Dendritic cell treated with granulocyte-macrophage colony-stimulating factor and Interleukin-4, amounts not matched to agents 40 ng/mL and 50 ng/mL, for 4 days (primary cell): Measurements from ENCODE around the gene TEKT2.
A peak's percentile ranks its signal among the peaks of the same experiment; 100 is the strongest.

Experiments
- H3K27ac Mint-ChIP-seq: one replicate; pipeline ENCODE4 v1.8.0; 2022; ENCODE audit warnings: mild to moderate bottlenecking, mixed read lengths
- H3K27me3 Mint-ChIP-seq: one replicate; pipeline ENCODE4 v1.8.0; 2022; ENCODE audit warnings: mild to moderate bottlenecking, mixed read lengths
- H3K36me3 Mint-ChIP-seq: one replicate; pipeline ENCODE4 v1.8.0; 2022; ENCODE audit warnings: low read depth, mixed read lengths
- H3K4me1 Mint-ChIP-seq: one replicate; pipeline ENCODE4 v1.8.0; 2022; ENCODE audit warnings: low read depth, mixed read lengths
- H3K4me3 Mint-ChIP-seq: one replicate; pipeline ENCODE4 v1.8.0; 2022; ENCODE audit warnings: mild to moderate bottlenecking, moderate library complexity, mixed read lengths
- H3K9me3 Mint-ChIP-seq: one replicate; pipeline ENCODE4 v1.8.0; 2022; ENCODE audit warnings: mixed read lengths
- intact Hi-C: fragments of 100-400 bp; cut with micrococcal nuclease; formaldehyde crosslinking; loops from one replicate; pipeline ENCODE4 v1.15.0; 2022

Gene TEKT2

GRCh38 chr1:36083635-36084496 is at the start of gene TEKT2:
Gene TEKT2, plus strand, starts transcription at chr1:36084094. Its CDS starts 828 bp downstream, at chr1:36084922.
- Mint-ChIP-seq H3K36me3 (peaks cover 3% of the 10 kb centered on the region), H3K9me3 (no peaks in the 10 kb centered on the region), H3K27ac (peak within 1 kb of the TSS; percentile 34), H3K4me1 (no peaks in the 10 kb centered on the region), H3K4me3 (peak within 1 kb of the TSS; percentile 71), H3K27me3 (peaks cover 30% of the 10 kb centered on the region)
- intact Hi-C loops: loop anchor here (10.0 kb wide), 1 partner anchor 149 kb away; the partner anchor contains the start of gene AGO3

GRCh38 chr1:36034692-36035091 is 49.2 kb upstream of the TEKT2 start:
- H3K4me1 Mint-ChIP-seq: peaks cover 16% of the 10 kb centered on the region
- intact Hi-C loops: no loop called here
- H3K36me3 Mint-ChIP-seq: peaks cover 48% of the 10 kb centered on the region
- H3K4me3 Mint-ChIP-seq: peak overlapping the region; percentile 34
- H3K27ac Mint-ChIP-seq: peak overlapping the region; percentile 95
- H3K27me3 Mint-ChIP-seq: no peaks in the 10 kb centered on the region
- H3K9me3 Mint-ChIP-seq: no peaks in the 10 kb centered on the region

- no peaks in the 10 kb centered on the region for H3K9me3 Mint-ChIP-seq
- H3K4me1 Mint-ChIP-seq: peaks cover 16% of the 10 kb centered on the region
- no peaks in the 10 kb centered on the region for H3K27me3 Mint-ChIP-seq
- peaks cover 48% of the 10 kb centered on the region for H3K36me3 Mint-ChIP-seq
- intact Hi-C loops: no loop called here
- peak overlapping the region; percentile 95 for H3K27ac Mint-ChIP-seq
- H3K4me3 Mint-ChIP-seq: peak overlapping the region; percentile 34
These were observed 48.7 kb upstream of the TEKT2 start for GRCh38 chr1:36035154-36035553.

GRCh38 chr1:36040238-36040637 is 43.7 kb upstream of the TEKT2 start:
- no peak overlapping the region for H3K27ac Mint-ChIP-seq
- intact Hi-C loops: no loop called here
- H3K36me3 Mint-ChIP-seq: peaks cover 66% of the 10 kb centered on the region
- H3K27me3 Mint-ChIP-seq: no peaks in the 10 kb centered on the region
- H3K9me3 Mint-ChIP-seq: no peaks in the 10 kb centered on the region
- H3K4me1 Mint-ChIP-seq: peaks cover under 1% of the 10 kb centered on the region
- H3K4me3 Mint-ChIP-seq: no peak overlapping the region

GRCh38 chr1:36051821-36052220 is 32.1 kb upstream of the TEKT2 start:
- Mint-ChIP-seq H3K27ac (peak overlapping the region; percentile 60), H3K9me3 (no peaks in the 10 kb centered on the region), H3K36me3 (peaks cover 66% of the 10 kb centered on the region), H3K4me1 (peaks cover 23% of the 10 kb centered on the region), H3K4me3 (no peak overlapping the region), H3K27me3 (no peaks in the 10 kb centered on the region)
- intact Hi-C loops: no loop called here

GRCh38 chr1:36053978-36054377 is 29.9 kb upstream of the TEKT2 start:
- intact Hi-C loops: no loop called here
- no peaks in the 10 kb centered on the region for H3K27me3 Mint-ChIP-seq
- H3K27ac Mint-ChIP-seq: no peak overlapping the region
- peaks cover 23% of the 10 kb centered on the region for H3K4me1 Mint-ChIP-seq
- H3K4me3 Mint-ChIP-seq: no peak overlapping the region
- no peaks in the 10 kb centered on the region for H3K9me3 Mint-ChIP-seq
- peaks cover 45% of the 10 kb centered on the region for H3K36me3 Mint-ChIP-seq

GRCh38 chr1:36055706-36056105 is 28.2 kb upstream of the TEKT2 start:
- Mint-ChIP-seq H3K36me3 (peaks cover 35% of the 10 kb centered on the region), H3K4me3 (no peak overlapping the region), H3K27ac (no peak overlapping the region), H3K4me1 (peaks cover 23% of the 10 kb centered on the region), H3K27me3 (no peaks in the 10 kb centered on the region), H3K9me3 (no peaks in the 10 kb centered on the region)
- intact Hi-C loops: no loop called here

GRCh38 chr1:36062315-36062714 is 21.6 kb upstream of the TEKT2 start:
- H3K27me3 Mint-ChIP-seq: no peaks in the 10 kb centered on the region
- no peak overlapping the region for H3K4me3 Mint-ChIP-seq
- H3K9me3 Mint-ChIP-seq: no peaks in the 10 kb centered on the region
- peaks cover 6% of the 10 kb centered on the region for H3K36me3 Mint-ChIP-seq
- H3K27ac Mint-ChIP-seq: no peak overlapping the region
- no peaks in the 10 kb centered on the region for H3K4me1 Mint-ChIP-seq
- intact Hi-C loops: no loop called here

- H3K4me3 Mint-ChIP-seq: no peak overlapping the region
- H3K27ac Mint-ChIP-seq: no peak overlapping the region
- no peaks in the 10 kb centered on the region for H3K36me3 Mint-ChIP-seq
- intact Hi-C loops: no loop called here
- no peaks in the 10 kb centered on the region for H3K9me3 Mint-ChIP-seq
- H3K27me3 Mint-ChIP-seq: no peaks in the 10 kb centered on the region
- no peaks in the 10 kb centered on the region for H3K4me1 Mint-ChIP-seq
These were observed 16.0 kb upstream of the TEKT2 start for GRCh38 chr1:36067871-36068270.

GRCh38 chr1:36068866-36069265 is 15.0 kb upstream of the TEKT2 start:
- Mint-ChIP-seq H3K9me3 (no peaks in the 10 kb centered on the region), H3K27me3 (no peaks in the 10 kb centered on the region), H3K4me3 (no peak overlapping the region), H3K27ac (no peak overlapping the region), H3K36me3 (no peaks in the 10 kb centered on the region), H3K4me1 (peaks cover 3% of the 10 kb centered on the region)
- intact Hi-C loops: no loop called here

GRCh38 chr1:36070349-36070748 is 13.5 kb upstream of the TEKT2 start:
- H3K4me3 Mint-ChIP-seq: no peak overlapping the region
- intact Hi-C loops: no loop called here
- H3K36me3 Mint-ChIP-seq: no peaks in the 10 kb centered on the region
- H3K27me3 Mint-ChIP-seq: no peaks in the 10 kb centered on the region
- H3K4me1 Mint-ChIP-seq: peaks cover 12% of the 10 kb centered on the region
- no peaks in the 10 kb centered on the region for H3K9me3 Mint-ChIP-seq
- H3K27ac Mint-ChIP-seq: no peak overlapping the region

- H3K27ac Mint-ChIP-seq: no peak overlapping the region
- intact Hi-C loops: no loop called here
- H3K9me3 Mint-ChIP-seq: no peaks in the 10 kb centered on the region
- H3K4me3 Mint-ChIP-seq: no peak overlapping the region
- H3K36me3 Mint-ChIP-seq: no peaks in the 10 kb centered on the region
- peaks cover 8% of the 10 kb centered on the region for H3K27me3 Mint-ChIP-seq
- peaks cover 12% of the 10 kb centered on the region for H3K4me1 Mint-ChIP-seq
These were observed 6.8 kb upstream of the TEKT2 start for GRCh38 chr1:36076979-36077573.

- Mint-ChIP-seq H3K27me3 (peaks cover 30% of the 10 kb centered on the region), H3K4me3 (no peak overlapping the region), H3K9me3 (no peaks in the 10 kb centered on the region), H3K27ac (no peak overlapping the region), H3K36me3 (no peaks in the 10 kb centered on the region), H3K4me1 (no peaks in the 10 kb centered on the region)
- intact Hi-C loops: loop anchor here (10.0 kb wide), 1 partner anchor 145 kb away; the partner anchor contains the start of gene AGO3
These were observed 3.7 kb upstream of the TEKT2 start for GRCh38 chr1:36080236-36080635.

GRCh38 chr1:36080801-36081200 is 3.1 kb upstream of the TEKT2 start:
- Mint-ChIP-seq H3K27me3 (peaks cover 30% of the 10 kb centered on the region), H3K4me1 (no peaks in the 10 kb centered on the region), H3K9me3 (no peaks in the 10 kb centered on the region), H3K27ac (no peak overlapping the region), H3K36me3 (no peaks in the 10 kb centered on the region), H3K4me3 (no peak overlapping the region)
- intact Hi-C loops: loop anchor here (10.0 kb wide), 1 partner anchor 146 kb away; the partner anchor contains the start of gene AGO3
